ENCODE measurements around the gene POMC.
"Not testable (repeated sequence)": the region's sequence is repeated elsewhere in the genome, so short reads cannot be mapped to it uniquely, and the experiment has no call there.

Gene POMC

GRCh38 chr2:25168256-25169072 is at the start of gene POMC:
TSS of gene POMC (minus strand) at chr2:25168580. CDS start at chr2:25164772, 3,808 bp downstream.
- peak in 1 of 2 donors; percentile 6 for DNase-seq (ENCODE audit: low read depth in 2 of 2)

- no peak for DNase-seq (ENCODE audit: low read depth in 2 of 2)
These were observed 49.7 kb upstream of the POMC start for GRCh38 chr2:25218100-25218499.

DNA sequence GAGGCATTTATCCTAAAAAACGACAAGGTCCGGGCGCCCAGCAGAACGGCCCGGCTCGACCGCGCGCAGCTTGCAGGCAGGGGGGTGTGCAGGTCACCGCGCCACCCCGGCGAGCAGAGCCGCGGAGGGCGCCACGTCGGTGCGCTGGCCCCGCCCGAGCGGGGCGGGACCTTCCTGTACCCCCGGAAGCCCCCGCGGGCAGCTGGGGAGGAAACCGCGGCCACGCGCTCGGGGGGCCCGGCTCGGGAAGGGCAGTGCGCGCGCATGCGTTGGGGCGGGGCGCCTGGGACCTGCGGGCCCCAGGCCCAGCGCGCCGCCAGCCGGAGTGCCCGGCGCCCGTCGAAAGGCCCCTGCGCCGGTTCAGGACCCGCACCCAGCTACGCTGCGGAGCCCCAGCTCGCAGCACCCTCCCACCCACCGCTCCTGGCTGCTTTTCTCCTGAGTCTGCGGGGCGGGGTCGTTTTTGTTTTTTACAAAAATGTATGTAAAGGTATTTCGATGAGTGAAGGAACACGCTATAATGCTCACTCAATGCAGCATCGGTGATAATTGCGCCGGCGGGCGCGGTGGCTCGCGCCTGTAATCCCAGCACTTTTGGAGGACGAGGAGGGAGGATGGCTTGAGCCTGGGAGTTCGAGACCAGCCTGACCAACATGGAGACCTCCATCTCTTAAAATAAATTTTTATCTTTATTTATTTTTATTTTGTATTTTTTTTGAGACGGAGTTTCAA is 47.7 kb upstream of the POMC start:
- peak; percentile 89 for DNase-seq (ENCODE audit: low read depth in 2 of 2)

DNA sequence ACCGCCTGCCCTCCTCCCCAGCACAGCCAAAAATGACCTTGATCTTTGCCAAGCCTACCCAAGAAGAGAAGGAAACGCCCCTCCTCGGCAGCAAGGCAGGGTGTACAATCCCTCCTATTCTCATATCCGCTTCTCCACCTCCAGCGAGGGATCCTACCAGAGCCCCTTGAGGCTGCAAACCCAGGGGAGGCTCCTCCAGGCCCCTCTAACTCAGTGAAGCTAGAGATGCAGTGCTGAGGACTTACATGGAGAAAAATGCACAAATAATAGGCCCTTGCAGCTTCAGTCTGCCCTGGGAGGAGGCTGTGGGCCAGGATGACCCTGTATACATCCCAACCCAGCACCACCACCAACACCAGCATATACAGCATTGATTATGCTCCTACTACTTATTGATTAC is 46.9 kb upstream of the POMC start:
- no peak for DNase-seq (ENCODE audit: low read depth in 2 of 2)

- no peak for DNase-seq (ENCODE audit: low read depth in 2 of 2)
These were observed 44.8 kb upstream of the POMC start for GRCh38 chr2:25213229-25213628.

GRCh38 chr2:25210923-25211322 is 42.5 kb upstream of the POMC start:
- DNase-seq (ENCODE audit: low read depth in 2 of 2) = not testable (repeated sequence)

- DNase-seq (ENCODE audit: low read depth in 2 of 2) = no peak
These were observed 38.7 kb upstream of the POMC start for GRCh38 chr2:25207078-25207545.

- DNase-seq (ENCODE audit: low read depth in 2 of 2) = no peak
These were observed 35.9 kb upstream of the POMC start for GRCh38 chr2:25204190-25204838.

GRCh38 chr2:25202275-25202674 is 33.9 kb upstream of the POMC start:
- no peak for DNase-seq (ENCODE audit: low read depth in 2 of 2)

GRCh38 chr2:25201794-25202193 is 33.4 kb upstream of the POMC start:
- DNase-seq (ENCODE audit: low read depth in 2 of 2) = no peak

- no peak for DNase-seq (ENCODE audit: low read depth in 2 of 2)
These were observed 32.9 kb upstream of the POMC start for GRCh38 chr2:25201265-25201664.

DNA sequence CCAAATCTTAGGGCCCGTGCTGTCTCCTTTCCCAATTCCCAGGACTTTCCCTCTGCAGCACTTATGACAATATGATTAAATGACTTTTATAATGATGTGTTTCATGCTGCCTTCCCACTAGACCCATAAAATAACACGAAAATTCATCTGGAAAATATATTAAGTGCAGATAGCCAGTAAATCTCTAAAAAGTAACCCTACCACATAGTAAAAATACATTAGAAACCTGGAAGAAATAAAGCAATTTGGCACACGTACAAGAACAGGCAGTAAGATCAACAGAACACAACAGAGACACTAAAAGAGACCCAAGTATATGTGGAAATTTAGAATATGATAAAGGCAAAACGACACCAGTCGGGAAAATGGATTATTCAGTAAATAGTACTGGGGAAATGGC is 30.2 kb upstream of the POMC start:
- DNase-seq (ENCODE audit: low read depth in 2 of 2) = no peak

GRCh38 chr2:25198209-25198525 is 29.8 kb upstream of the POMC start:
- no peak for DNase-seq (ENCODE audit: low read depth in 2 of 2)

DNA sequence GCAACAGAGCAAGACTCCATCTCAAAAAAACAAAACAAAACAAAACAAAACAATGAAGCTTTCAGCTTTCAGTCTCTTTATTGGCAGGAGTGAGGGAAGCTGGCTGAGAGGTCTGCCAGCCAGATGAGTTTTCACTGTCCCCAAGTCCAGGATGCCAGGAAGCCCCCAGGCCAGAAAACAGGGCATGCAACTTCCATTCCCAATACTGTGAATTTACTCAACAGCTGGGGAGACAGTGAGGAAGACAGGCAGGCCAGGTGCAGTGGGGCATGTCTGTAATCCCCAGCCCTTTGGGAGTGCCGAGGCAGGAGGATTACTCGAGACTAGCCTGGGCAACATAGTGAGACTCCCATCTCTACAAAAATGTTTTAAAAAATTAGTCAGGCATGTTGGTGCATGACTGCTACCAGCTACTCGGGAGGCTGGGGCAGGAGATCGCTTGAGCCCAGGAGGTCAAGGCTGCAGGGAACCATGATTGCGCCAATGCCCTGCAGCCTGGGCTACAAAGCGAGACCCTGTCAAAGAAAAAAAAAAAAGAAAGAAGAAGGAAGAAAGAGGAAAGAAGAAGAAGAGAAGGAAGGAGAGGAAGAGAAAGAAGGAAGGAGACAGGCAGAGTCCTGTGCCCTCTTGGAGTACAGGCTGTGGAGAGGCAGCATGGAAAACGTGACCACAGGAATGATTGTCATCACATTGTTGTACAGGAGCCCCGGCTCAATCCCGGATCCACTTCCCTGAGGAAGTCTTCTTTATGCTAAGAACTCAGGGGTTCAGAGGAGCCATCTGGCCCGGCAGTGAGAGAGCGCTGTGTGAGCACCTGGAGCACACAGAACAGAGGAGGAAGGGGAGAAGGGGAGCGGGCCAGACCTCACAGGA is 29.2 kb upstream of the POMC start:
- DNase-seq (ENCODE audit: low read depth in 2 of 2) = no peak

- DNase-seq (ENCODE audit: low read depth in 2 of 2) = no peak
These were observed 26.3 kb upstream of the POMC start for GRCh38 chr2:25194576-25195122.

GRCh38 chr2:25190536-25190935 is 22.2 kb upstream of the POMC start:
- no peak for DNase-seq (ENCODE audit: low read depth in 2 of 2)

DNA sequence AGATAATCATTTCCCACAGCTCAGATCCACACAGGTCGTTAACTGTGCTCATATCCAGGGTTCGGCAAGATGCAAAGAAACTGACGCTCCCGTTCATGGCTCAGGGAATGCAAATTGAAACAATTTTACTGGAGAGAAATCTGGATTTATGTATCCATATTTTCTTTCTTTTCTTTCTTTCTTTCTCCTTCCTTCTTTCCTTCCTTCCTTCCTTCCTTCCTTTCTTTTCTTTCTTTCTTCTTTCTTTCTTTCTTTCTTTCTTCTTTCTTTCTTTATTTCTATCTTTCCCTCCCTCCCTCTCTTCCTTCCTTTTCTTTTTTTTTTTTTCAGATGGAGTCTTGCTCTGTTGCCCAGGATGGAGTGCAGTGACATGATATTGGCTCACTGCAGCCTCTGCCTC is 20.0 kb upstream of the POMC start:
- DNase-seq (ENCODE audit: low read depth in 2 of 2) = no peak

GRCh38 chr2:25187729-25188350 is 19.5 kb upstream of the POMC start:
- DNase-seq (ENCODE audit: low read depth in 2 of 2) = no peak

- no peak for DNase-seq (ENCODE audit: low read depth in 2 of 2)
These were observed 15.9 kb upstream of the POMC start for GRCh38 chr2:25184254-25184653.

DNA sequence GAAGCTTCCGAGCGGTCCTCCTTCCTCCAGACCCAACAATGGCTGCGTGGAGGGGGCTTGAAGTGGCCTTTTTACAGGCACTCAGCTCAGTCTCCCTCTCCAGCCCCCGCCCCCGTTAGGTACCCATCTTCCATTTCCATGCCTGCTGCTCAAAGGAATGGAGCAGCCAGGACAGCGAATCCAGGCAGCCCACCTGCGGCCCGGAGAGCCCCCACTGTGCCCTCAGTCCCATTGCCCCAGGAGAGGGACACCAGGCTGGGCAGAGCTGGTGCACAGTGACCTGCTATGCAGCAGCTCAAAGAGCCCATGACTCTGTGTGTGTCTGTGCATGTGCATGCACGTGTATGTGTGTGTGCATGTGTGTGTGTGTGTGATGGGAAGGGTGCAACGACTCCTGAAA is 10.6 kb upstream of the POMC start:
- DNase-seq (ENCODE audit: low read depth in 2 of 2) = no peak

DNA sequence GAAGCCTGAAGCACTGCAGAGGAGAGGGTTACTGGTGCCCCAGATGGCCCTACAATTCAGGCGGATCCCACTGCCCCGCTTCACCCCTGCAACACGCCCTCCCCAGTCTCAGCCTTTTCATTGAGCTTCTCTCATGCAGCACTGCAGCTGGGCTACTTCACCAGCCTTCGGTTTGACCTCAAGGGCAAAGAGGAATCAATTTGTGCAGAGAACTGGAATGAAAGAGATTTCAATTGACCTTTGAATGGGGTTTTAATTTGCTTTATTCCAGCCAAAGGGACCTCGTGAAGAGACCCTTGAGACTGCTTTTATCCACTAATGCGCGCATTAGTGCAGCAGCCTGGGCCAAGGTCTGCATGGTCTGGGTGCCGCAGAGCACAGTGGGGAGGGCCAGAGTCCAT is 8.8 kb upstream of the POMC start:
- DNase-seq (ENCODE audit: low read depth in 2 of 2) = no peak
